H1 (cell line): ENCODE data around the gene KRABD2.

Source experiments
- CTCF ChIA-PET: fragments of 300-600 bp; sonication (Branson Sonifier 250); formaldehyde crosslinking; loops from one replicate; lab custom pipeline; 2021; ENCODE audit not compliant: partially characterized antibody; lab: Charles Lee
- POLR2A ChIA-PET: fragments of 300-600 bp; sonication (Branson Sonifier 250); formaldehyde crosslinking; loops from one replicate; lab custom pipeline; 2021; ENCODE audit warnings: inconsistent platforms; ENCODE audit not compliant: partially characterized antibody; lab: Charles Lee
- DNase-seq, 2 experiments: peaks; one replicate each; pipeline versions ENCODE4 v3.0.0 to v3.0.0-alpha.2; 2010 to 2022; ENCODE audit warnings: low spot score in 2 of 2, low read depth in 1 of 2, mixed read lengths in 1 of 2
- FAIRE-seq: peaks from 2 replicates; lab custom pipeline; 2011; peaks lifted over from hg19 to GRCh38; lab: Jason Lieb, UNC
- H2AFZ ChIP-seq: 2 replicates; pipeline ENCODE4 v1.8.1; 2012; ENCODE audit warnings: low read length, inconsistent platforms
- H2AK5ac ChIP-seq: 2 replicates; pipeline ENCODE4 v1.6.1; 2013; ENCODE audit warnings: low read depth, low read length
- H2BK120ac ChIP-seq: replicated peaks from 2 replicates; pipeline ENCODE3; 2013; ENCODE audit warnings: low read depth, low read length, inconsistent platforms
- H2BK12ac ChIP-seq: 2 replicates; pipeline ENCODE4 v1.6.1; 2013; ENCODE audit warnings: low read depth, low read length
- H2BK15ac ChIP-seq: 2 replicates; pipeline ENCODE4 v1.6.1; 2013; ENCODE audit warnings: low read length
- H2BK20ac ChIP-seq: 2 replicates; pipeline ENCODE4 v1.6.1; 2013; ENCODE audit warnings: low read length
- H2BK5ac ChIP-seq: 2 replicates; pipeline ENCODE4 v1.6.1; 2013; ENCODE audit warnings: low read depth, low read length
- H3K14ac ChIP-seq: 2 replicates; pipeline ENCODE4 v1.6.1; 2013; ENCODE audit warnings: inconsistent platforms; ENCODE audit not compliant: insufficient read length
- H3K18ac ChIP-seq: 2 replicates; pipeline ENCODE4 v1.6.1; 2013; ENCODE audit warnings: low read length; ENCODE audit errors: extremely low read depth
- H3K23ac ChIP-seq: 2 replicates; pipeline ENCODE4 v1.6.1; 2013; ENCODE audit warnings: inconsistent platforms; ENCODE audit not compliant: insufficient read length
- H3K23me2 ChIP-seq: 2 replicates; pipeline ENCODE4 v1.6.1; 2013; ENCODE audit warnings: low read depth, low read length
- H3K27ac ChIP-seq: 2 replicates; pipeline ENCODE4 v1.6.1; 2011; ENCODE audit warnings: low read depth, low read length, inconsistent platforms
- H3K27me3 ChIP-seq, 4 experiments: replicated peaks in 1 of 4; 1 replicate in 1 of 4; 2 replicates in 3 of 4; pipeline versions ENCODE4 v1.6.1 to v1.8.1; 2011 to 2013; ENCODE audit warnings: low read length in 3 of 4, mild to moderate bottlenecking in 3 of 4, inconsistent platforms in 2 of 4, mixed read lengths in 2 of 4, moderate library complexity in 1 of 4; ENCODE audit not compliant: control insufficient read depth in 3 of 4, insufficient read depth in 3 of 4; ENCODE audit errors: extremely low read depth in 1 of 4
- H3K36me3 ChIP-seq, 4 experiments: 2 replicates each; pipeline versions ENCODE4 v1.6.1 to v1.8.1; 2011 to 2013; ENCODE audit warnings: mild to moderate bottlenecking in 4 of 4, low read length in 3 of 4, moderate library complexity in 2 of 4, control low read depth in 1 of 4, inconsistent platforms in 1 of 4; ENCODE audit not compliant: insufficient read depth in 4 of 4, control insufficient read depth in 2 of 4
- H3K4ac ChIP-seq: replicated peaks from 2 replicates; pipeline ENCODE3; 2013; ENCODE audit warnings: low read length, low read depth, mixed read lengths, inconsistent platforms; ENCODE audit not compliant: insufficient read length
- H3K4me1 ChIP-seq, 4 experiments: replicated peaks in 1 of 4; 1 replicate in 1 of 4; 2 replicates in 3 of 4; pipeline versions ENCODE4 v1.6.1 to v1.8.1; 2011 to 2013; ENCODE audit warnings: low read length in 3 of 4, inconsistent platforms in 2 of 4, mixed read lengths in 1 of 4; ENCODE audit not compliant: insufficient read depth in 4 of 4, control insufficient read depth in 3 of 4
- H3K4me2 ChIP-seq, 2 experiments: 2 replicates each; pipeline versions ENCODE4 v1.6.1 to v1.8.1; 2011 to 2013; ENCODE audit warnings: low read depth in 2 of 2, low read length in 2 of 2, control low read depth in 1 of 2, inconsistent platforms in 1 of 2, mild to moderate bottlenecking in 1 of 2; ENCODE audit not compliant: insufficient read depth in 1 of 2
- H3K4me3 ChIP-seq, 4 experiments: fragments of 200-600, 300-600 bp in 1 of 4; sonication (generic), shearing (Covaris generic), sonication (Bioruptor Twin) in 1 of 4; 2 replicates each; pipeline versions ENCODE4 v1.5.1 to v1.8.1; 2011 to 2016; ENCODE audit warnings: low read length in 4 of 4, low read depth in 3 of 4, control low read depth in 2 of 4, inconsistent platforms in 2 of 4, mild to moderate bottlenecking in 2 of 4, mixed read lengths in 1 of 4, moderate library complexity in 1 of 4; ENCODE audit not compliant: insufficient read depth in 2 of 4; ENCODE audit errors: extremely low read depth in 1 of 4
- H3K56ac ChIP-seq: replicated peaks from 2 replicates; pipeline ENCODE3; 2013; ENCODE audit warnings: low read depth, mild to moderate bottlenecking, mixed read lengths, low read length, inconsistent platforms; ENCODE audit not compliant: insufficient read length
- H3K79me1 ChIP-seq: 2 replicates; pipeline ENCODE4 v1.6.1; 2013; ENCODE audit warnings: low read depth, low read length, control low read depth
- H3K79me2 ChIP-seq, 2 experiments: 2 replicates each; pipeline versions ENCODE4 v1.6.1 to v1.8.1; 2012 to 2013; ENCODE audit warnings: low read length in 2 of 2, mild to moderate bottlenecking in 2 of 2, inconsistent platforms in 1 of 2; ENCODE audit not compliant: insufficient read depth in 2 of 2, control insufficient read depth in 1 of 2
- H3K9ac ChIP-seq, 4 experiments: replicated peaks in 1 of 4; 1 replicate in 1 of 4; 2 replicates in 3 of 4; pipeline versions ENCODE4 v1.6.1 to v1.8.1; 2011 to 2013; ENCODE audit warnings: low read depth in 3 of 4, low read length in 3 of 4, control low read depth in 2 of 4, mild to moderate bottlenecking in 2 of 4, moderate library complexity in 2 of 4, inconsistent platforms in 1 of 4; ENCODE audit errors: extremely low read depth in 1 of 4
- H3K9me3 ChIP-seq, 2 experiments: 2 replicates each; pipeline versions ENCODE4 v1.6.1 to v1.8.1; 2012 to 2013; ENCODE audit warnings: mild to moderate bottlenecking in 2 of 2, moderate library complexity in 2 of 2, control low read depth in 1 of 2, inconsistent platforms in 1 of 2, low read depth in 1 of 2, low read length in 1 of 2, mixed read lengths in 1 of 2; ENCODE audit not compliant: insufficient read depth in 2 of 2
- H4K20me1 ChIP-seq, 2 experiments: replicated peaks in 1 of 2; 2 replicates each; pipeline versions ENCODE3 to v1.8.1; 2011 to 2013; ENCODE audit warnings: inconsistent platforms in 2 of 2, low read length in 2 of 2, mild to moderate bottlenecking in 1 of 2; ENCODE audit not compliant: insufficient read depth in 2 of 2, control insufficient read depth in 1 of 2
- H4K5ac ChIP-seq: 2 replicates; pipeline ENCODE4 v1.6.1; 2013; ENCODE audit warnings: low read length, low read depth, mixed read lengths, inconsistent platforms; ENCODE audit not compliant: insufficient read length
- H4K8ac ChIP-seq: 2 replicates; pipeline ENCODE4 v1.8.0; 2013; ENCODE audit warnings: mild to moderate bottlenecking, moderate library complexity, low read length, inconsistent platforms; ENCODE audit not compliant: insufficient read depth; ENCODE audit errors: extremely low read depth
- H4K91ac ChIP-seq: replicated peaks from 2 replicates; pipeline ENCODE3; 2013; ENCODE audit warnings: low read length, mixed read lengths, inconsistent platforms; ENCODE audit not compliant: insufficient read length
- ATF2 ChIP-seq: IDR thresholded peaks from 2 replicates; pipeline ENCODE4 v1.6.1; 2012; ENCODE audit warnings: low read length, inconsistent platforms
- CREB1 ChIP-seq: IDR thresholded peaks from 2 replicates; pipeline ENCODE4 v1.6.1; 2012; ENCODE audit warnings: inconsistent platforms
- EZH2 ChIP-seq: fragments of 200-600 bp; sonication (generic); IDR thresholded peaks from 2 replicates; pipeline ENCODE4 v1.7.1; 2012; ENCODE audit warnings: low read depth, mild to moderate bottlenecking, moderate library complexity, low read length, inconsistent platforms; ENCODE audit not compliant: severe bottlenecking
- MAFK ChIP-seq: IDR thresholded peaks from 2 replicates; pipeline ENCODE4 v1.6.1; 2012; ENCODE audit warnings: low read depth, mild to moderate bottlenecking, improper control_type of control experiment, low read length
- MAX ChIP-seq: IDR thresholded peaks from 2 replicates; pipeline ENCODE4 v1.6.1; 2012; ENCODE audit warnings: inconsistent platforms
- POLR2AphosphoS5 ChIP-seq: IDR thresholded peaks from 2 replicates; pipeline ENCODE4 v1.6.1; 2011; ENCODE audit warnings: low read depth, low read length
- SIN3A ChIP-seq, 2 experiments: IDR thresholded peaks in 1 of 2; conservative IDR thresholded peaks in 1 of 2; 2 replicates each; pipeline ENCODE4 v1.6.1; 2011 to 2012; ENCODE audit warnings: low read length in 2 of 2, improper control_type of control experiment in 1 of 2, low read depth in 1 of 2, mild to moderate bottlenecking in 1 of 2
- SIRT6 ChIP-seq: IDR thresholded peaks from one replicate; pipeline ENCODE4 v1.7.1; 2012; ENCODE audit warnings: low read length, inconsistent platforms
- SP2 ChIP-seq: IDR thresholded peaks from 2 replicates; pipeline ENCODE4 v1.6.1; 2012; ENCODE audit warnings: mild to moderate bottlenecking, low read length, inconsistent platforms
- USF2 ChIP-seq: IDR thresholded peaks from 2 replicates; pipeline ENCODE4 v1.6.1; 2011; ENCODE audit warnings: low read length, improper control_type of control experiment

KRABD2 gene

GRCh38 chr17:8413938-8414337 lies 37.4 kb upstream of the KRABD2 start:
- no peaks in the 10 kb centered on the region for H3K27me3 ChIP-seq
- H4K8ac ChIP-seq, result no peak overlapping the region
- no peaks in the 10 kb centered on the region for H3K9me3 ChIP-seq
- no peaks in the 10 kb centered on the region; the same call in 1 of the 2 replicates for H3K23me2 ChIP-seq
- no peak overlapping the region for H3K14ac ChIP-seq
- no peaks in the 10 kb centered on the region for H3K79me2 ChIP-seq
- no peak overlapping the region for H2BK15ac ChIP-seq
- FAIRE-seq, result no peak
- no peak overlapping the region for H2BK5ac ChIP-seq
- ChIA-PET POLR2A (no interaction called here), CTCF (no interaction called here)
- H3K4ac ChIP-seq, result no peak overlapping the region
- H2BK120ac ChIP-seq, result no peak overlapping the region
- TF ChIP-seq CREB1, result no peak
- TF ChIP-seq SIRT6, result no peak
- TF ChIP-seq SIN3A (conservative IDR thresholded peaks at IDR 0.05 in 1 of 2, IDR thresholded peaks at IDR 0.05 in 1 of 2; ENCODE audit: low read depth in 1 of 2, low read length in 2 of 2), result no peak
- TF ChIP-seq MAX, result no peak
- TF ChIP-seq SP2, result no peak
- no peak for TF ChIP-seq POLR2AphosphoS5
- no peak for TF ChIP-seq USF2
- TF ChIP-seq EZH2, result no peak
- TF ChIP-seq MAFK, result no peak
- no peak for TF ChIP-seq ATF2
- H4K20me1 ChIP-seq, result no peaks in the 10 kb centered on the region
- no peak overlapping the region for H3K4me2 ChIP-seq
- no peak overlapping the region for H4K5ac ChIP-seq
- 0 out of 7 replicates have a peak, but pooled peaks cover 0 to 5% (median under 1%) of the 10 kb centered on the region in 4 experiments for H3K4me1 ChIP-seq
- no peak overlapping the region for H3K9ac ChIP-seq
- no peaks in the 10 kb centered on the region for H3K79me1 ChIP-seq
- no peak overlapping the region for H2BK20ac ChIP-seq
- no peak overlapping the region for H4K91ac ChIP-seq
- H3K4me3 ChIP-seq, result no peak overlapping the region
- DNase-seq, result no peak
- H3K36me3 ChIP-seq, result no peaks in the 10 kb centered on the region
- H3K23ac ChIP-seq, result no peak overlapping the region
- no peak overlapping the region for H2BK12ac ChIP-seq
- no peak overlapping the region for H2AFZ ChIP-seq
- no peak overlapping the region for H2AK5ac ChIP-seq
- H3K18ac ChIP-seq, result no peak overlapping the region
- no peak overlapping the region for H3K56ac ChIP-seq
- H3K27ac ChIP-seq, result no peak overlapping the region
